Right forelimb (tissue), 1 donor: ENCODE results near the gene CHD5.

Experiments
- DNase-seq: peaks from one replicate; pipeline ENCODE4 v3.0.0-alpha.2; 2018

The CHD5 gene

GRCh38 chr1:6097117-6097595, 83.0 kb downstream of the CHD5 start:
- DNase-seq: no peak

- no peak for DNase-seq
Observed at GRCh38 chr1:6096243-6097116, 83.6 kb downstream of the CHD5 start.

GRCh38 chr1:6095511-6096242, 84.4 kb downstream of the CHD5 start:
- DNase-seq: no peak

GRCh38 chr1:6094801-6095505, 85.2 kb downstream of the CHD5 start:
- no peak for DNase-seq

GRCh38 chr1:6094246-6094645, 85.9 kb downstream of the CHD5 start:
- DNase-seq: no peak

GRCh38 chr1:6093611-6094010, 86.5 kb downstream of the CHD5 start:
- DNase-seq: no peak

- DNase-seq: no peak
Observed at GRCh38 chr1:6093071-6093470, 87.0 kb downstream of the CHD5 start.

GRCh38 chr1:6092211-6092610, 87.9 kb downstream of the CHD5 start:
- no peak for DNase-seq

GRCh38 chr1:6091823-6092109, 88.4 kb downstream of the CHD5 start:
- no peak for DNase-seq

GRCh38 chr1:6090996-6091822, 88.9 kb downstream of the CHD5 start:
- DNase-seq: no peak

- DNase-seq: no peak
Observed at GRCh38 chr1:6090288-6090687, 89.8 kb downstream of the CHD5 start.

- no peak for DNase-seq
Observed at GRCh38 chr1:6088956-6089355, 91.2 kb downstream of the CHD5 start.

GRCh38 chr1:6087958-6088357, 92.2 kb downstream of the CHD5 start:
- no peak for DNase-seq

- no peak for DNase-seq
Observed at GRCh38 chr1:6087377-6087772, 92.7 kb downstream of the CHD5 start.

GRCh38 chr1:6086762-6087376, 93.3 kb downstream of the CHD5 start:
- peak; percentile 70 for DNase-seq

- DNase-seq: no peak
Observed at GRCh38 chr1:6086358-6086757, 93.8 kb downstream of the CHD5 start.

GRCh38 chr1:6085666-6086065, 94.5 kb downstream of the CHD5 start:
- DNase-seq: no peak

- no peak for DNase-seq
Observed at GRCh38 chr1:6084781-6085495, 95.2 kb downstream of the CHD5 start.

GRCh38 chr1:6083801-6084446, 96.2 kb downstream of the CHD5 start:
- no peak for DNase-seq

- no peak for DNase-seq
Observed at GRCh38 chr1:6083385-6083784, 96.7 kb downstream of the CHD5 start.

GRCh38 chr1:6082430-6082971, 97.6 kb downstream of the CHD5 start:
- DNase-seq: no peak
